CD14-positive monocyte (primary cell): ENCODE data around the gene ZNF346. TPM values are rescaled to one million over a fixed set of nuclear protein-coding genes. Genes with fewer than 3 reads are reported as not detected.
"Not testable (repeated sequence)": the region's sequence is repeated elsewhere in the genome, so short reads cannot be mapped to it uniquely, and the experiment has no call there.

ENCODE experiments used
- DNase-seq, 3 donors: peaks; one replicate each; pipeline ENCODE4 v3.0.0-alpha.2; 2011 to 2022
- H2AFZ ChIP-seq: 2 replicates; pipeline ENCODE4 v1.6.0; 2012; ENCODE audit warnings: mild to moderate bottlenecking, low read depth, low read length, inconsistent platforms; ENCODE audit not compliant: insufficient read depth, poor library complexity, severe bottlenecking
- H3K27ac ChIP-seq, 2 donors: 1 replicate in 1 of 2; 2 replicates in 1 of 2; pipeline ENCODE4 v1.5.1; 2012 to 2013; ENCODE audit warnings: low read length in 2 of 2, control low read depth in 1 of 2, inconsistent platforms in 1 of 2, low read depth in 1 of 2, mild to moderate bottlenecking in 1 of 2
- H3K27me3 ChIP-seq, 2 donors: one replicate each; pipeline versions ENCODE4 v1.6.0 to v1.6.1; 2011 to 2013; ENCODE audit warnings: low read length in 2 of 2; ENCODE audit not compliant: control insufficient read depth in 2 of 2, insufficient read depth in 2 of 2
- H3K36me3 ChIP-seq, 2 donors: replicated peaks in 1 of 2; 1 replicate in 1 of 2; 2 replicates in 1 of 2; pipeline versions ENCODE4 v1.5.1 to v1.6.1; 2012 to 2013; ENCODE audit warnings: low read length in 2 of 2, control low read depth in 1 of 2, inconsistent platforms in 1 of 2, mild to moderate bottlenecking in 1 of 2; ENCODE audit not compliant: insufficient read depth in 2 of 2, control insufficient read depth in 1 of 2
- H3K4me1 ChIP-seq, 2 donors: 1 replicate in 1 of 2; 2 replicates in 1 of 2; pipeline versions ENCODE4 v1.5.1 to v1.6.1; 2012 to 2013; ENCODE audit warnings: low read length in 2 of 2, control low read depth in 1 of 2, inconsistent platforms in 1 of 2, mild to moderate bottlenecking in 1 of 2, moderate library complexity in 1 of 2; ENCODE audit not compliant: insufficient read depth in 2 of 2, control insufficient read depth in 1 of 2
- H3K4me2 ChIP-seq: replicated peaks from 2 replicates; pipeline ENCODE3; 2012; ENCODE audit warnings: low read length, moderate library complexity, mild to moderate bottlenecking; ENCODE audit not compliant: poor library complexity, severe bottlenecking; ENCODE audit errors: extremely low read depth
- H3K4me3 ChIP-seq, 3 experiments: fragments of 200-600 bp in 1 of 3; sonication (generic) in 1 of 3; replicated peaks in 1 of 3; 1 replicate in 2 of 3; 2 replicates in 1 of 3; pipeline ENCODE4 v1.5.1; 2011 to 2013; ENCODE audit warnings: low read length in 3 of 3, mild to moderate bottlenecking in 3 of 3, control low read depth in 2 of 3, low read depth in 2 of 3, inconsistent platforms in 1 of 3, moderate library complexity in 1 of 3
- H3K79me2 ChIP-seq: 2 replicates; pipeline ENCODE4 v1.6.0; 2012; ENCODE audit warnings: mild to moderate bottlenecking, control low read depth, inconsistent platforms, low read length, moderate library complexity; ENCODE audit not compliant: insufficient read depth
- H3K9ac ChIP-seq: 2 replicates; pipeline ENCODE4 v1.6.0; 2017; ENCODE audit warnings: low read length, mild to moderate bottlenecking; ENCODE audit not compliant: insufficient read depth, poor library complexity, severe bottlenecking
- H3K9me3 ChIP-seq, 2 donors: replicated peaks in 1 of 2; 1 replicate in 1 of 2; 2 replicates in 1 of 2; pipeline versions ENCODE4 v1.5.1 to v1.6.1; 2012 to 2013; ENCODE audit warnings: low read length in 2 of 2, control low read depth in 1 of 2; ENCODE audit not compliant: control insufficient read depth in 1 of 2, insufficient read depth in 1 of 2
- H4K20me1 ChIP-seq: 2 replicates; pipeline ENCODE4 v1.6.0; 2012; ENCODE audit warnings: mild to moderate bottlenecking, low read length, control low read depth, moderate library complexity; ENCODE audit not compliant: insufficient read depth
- H3K27ac Mint-ChIP-seq, 7 donors: one replicate each; pipeline ENCODE4 v1.8.0; 2020; ENCODE audit warnings: mild to moderate bottlenecking in 7 of 7, mixed read lengths in 7 of 7, moderate library complexity in 6 of 7, inconsistent platforms in 2 of 7
- H3K27me3 Mint-ChIP-seq, 3 donors: one replicate each; pipeline ENCODE4 v1.8.0; 2021 to 2022; ENCODE audit warnings: low read depth in 3 of 3, mild to moderate bottlenecking in 3 of 3, mixed read lengths in 3 of 3, moderate library complexity in 3 of 3, inconsistent platforms in 1 of 3
- H3K36me3 Mint-ChIP-seq, 2 donors: one replicate each; pipeline ENCODE4 v1.8.0; 2020; ENCODE audit warnings: mixed read lengths in 2 of 2, inconsistent platforms in 1 of 2, mild to moderate bottlenecking in 1 of 2
- H3K4me1 Mint-ChIP-seq: one replicate; pipeline ENCODE4 v1.8.0; 2020; ENCODE audit warnings: mild to moderate bottlenecking, mixed read lengths
- H3K4me3 Mint-ChIP-seq, 2 donors: one replicate each; pipeline ENCODE4 v1.8.0; 2020; ENCODE audit warnings: mild to moderate bottlenecking in 2 of 2, mixed read lengths in 2 of 2, moderate library complexity in 1 of 2
- H3K9me3 Mint-ChIP-seq, 7 donors: one replicate each; pipeline ENCODE4 v1.8.0; 2020 to 2022; ENCODE audit warnings: mixed read lengths in 7 of 7, mild to moderate bottlenecking in 6 of 7, moderate library complexity in 6 of 7, inconsistent platforms in 2 of 7
- CTCF ChIP-seq: fragments of 200-600 bp; IDR thresholded peaks from one replicate; pipeline ENCODE4 v1.8.0; 2022; ENCODE audit warnings: antibody characterized with exemption, mild to moderate bottlenecking
- WGBS: methylation state at CpG from one replicate; pipeline ENCODE4 v1.1.5; 2013; ENCODE audit warnings: missing lambda C conversion rate; ENCODE audit not compliant: insufficient coverage; 5-methylcytosine and 5-hydroxymethylcytosine counted together
- intact Hi-C, 2 donors: fragments of 100-400 bp; cut with micrococcal nuclease; formaldehyde crosslinking; loops; one replicate each; pipeline versions ENCODE4 v1.15.0 to v1.15.1; 2023
- polyA plus RNA-seq, 3 donors: library from polyadenylated mRNA; depleted of rRNA in 1 of 3; unstranded in 2 of 3; stranded (reverse) in 1 of 3; fragments of 300-500 nt in 2 of 3; fragments of >200 nt in 1 of 3; fragmentation: Illumina TruSeq in 2 of 3; gene quantifications; 1 replicate in 2 of 3; 2 replicates in 1 of 3; pipeline ENCODE4 v1.2.3, GENCODE V29; 2012 to 2021

ZNF346 gene
- polyA plus RNA-seq, 3 donors = 6.0 to 9.6 (median 6.4) TPM

GRCh38 chr5:177045631-177046030, 23.1 kb downstream of the ZNF346 start:
- H3K79me2 ChIP-seq = no peaks in the 10 kb centered on the region
- Mint-ChIP-seq H3K4me1 (no peaks in the 10 kb centered on the region), H3K36me3 (peaks cover 66 to 82% of the 10 kb centered on the region in 2 donors), H3K9me3 (peaks cover 0 to 1% (median 0%) of the 10 kb centered on the region in 7 donors), H3K4me3 (no peak overlapping the region), H3K27ac (no peak overlapping the region), H3K27me3 (peaks cover 0 to 2% (median 0%) of the 10 kb centered on the region in 3 donors)
- TF ChIP-seq CTCF = no peak
- no peaks in the 10 kb centered on the region for H4K20me1 ChIP-seq
- no peaks in the 10 kb centered on the region for H3K4me1 ChIP-seq
- intact Hi-C loops = no loop called here
- H3K4me2 ChIP-seq = no peak overlapping the region
- no peak overlapping the region for H3K27ac ChIP-seq
- no peaks in the 10 kb centered on the region for H3K9me3 ChIP-seq
- WGBS = 100% methylated on average over 2 of the region's 4 CpGs
- no peak overlapping the region for H2AFZ ChIP-seq
- no peak overlapping the region for H3K4me3 ChIP-seq
- H3K27me3 ChIP-seq = no peaks in the 10 kb centered on the region
- peaks cover 63 to 95% of the 10 kb centered on the region in 2 donors for H3K36me3 ChIP-seq
- no peak overlapping the region for H3K9ac ChIP-seq
- no peak for DNase-seq

- WGBS = 100% methylated on average over 1 of the region's 7 CpGs
- H3K4me1 Mint-ChIP-seq, H3K27ac ChIP-seq, H4K20me1 ChIP-seq, H3K9me3 Mint-ChIP-seq, H3K79me2 ChIP-seq, H3K4me1 ChIP-seq, H3K4me3 Mint-ChIP-seq, H3K9ac ChIP-seq, H3K9me3 ChIP-seq, DNase-seq, H2AFZ ChIP-seq, H3K4me3 ChIP-seq, H3K27me3 ChIP-seq, intact Hi-C loops, H3K27me3 Mint-ChIP-seq, H3K4me2 ChIP-seq, H3K27ac Mint-ChIP-seq: not testable (repeated sequence)
- H3K36me3 ChIP-seq = peaks cover 56 to 92% of the 10 kb centered on the region in 2 donors
- H3K36me3 Mint-ChIP-seq = peaks cover 62 to 89% of the 10 kb centered on the region in 2 donors
These were observed 26.0 kb downstream of the ZNF346 start for GRCh38 chr5:177048531-177048930.
